HG02870 (cell line): Measurements from ENCODE around the gene LTB4R.

ENCODE experiments used
- ATAC-seq: cut with Tn5 transposase; IDR thresholded peaks from one replicate; pipeline ENCODE4 v1.9.1; 2021; ENCODE audit warnings: mild to moderate bottlenecking, moderate library complexity; ENCODE audit not compliant: unreplicated experiment

Gene LTB4R, protein sequence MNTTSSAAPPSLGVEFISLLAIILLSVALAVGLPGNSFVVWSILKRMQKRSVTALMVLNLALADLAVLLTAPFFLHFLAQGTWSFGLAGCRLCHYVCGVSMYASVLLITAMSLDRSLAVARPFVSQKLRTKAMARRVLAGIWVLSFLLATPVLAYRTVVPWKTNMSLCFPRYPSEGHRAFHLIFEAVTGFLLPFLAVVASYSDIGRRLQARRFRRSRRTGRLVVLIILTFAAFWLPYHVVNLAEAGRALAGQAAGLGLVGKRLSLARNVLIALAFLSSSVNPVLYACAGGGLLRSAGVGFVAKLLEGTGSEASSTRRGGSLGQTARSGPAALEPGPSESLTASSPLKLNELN

DNA sequence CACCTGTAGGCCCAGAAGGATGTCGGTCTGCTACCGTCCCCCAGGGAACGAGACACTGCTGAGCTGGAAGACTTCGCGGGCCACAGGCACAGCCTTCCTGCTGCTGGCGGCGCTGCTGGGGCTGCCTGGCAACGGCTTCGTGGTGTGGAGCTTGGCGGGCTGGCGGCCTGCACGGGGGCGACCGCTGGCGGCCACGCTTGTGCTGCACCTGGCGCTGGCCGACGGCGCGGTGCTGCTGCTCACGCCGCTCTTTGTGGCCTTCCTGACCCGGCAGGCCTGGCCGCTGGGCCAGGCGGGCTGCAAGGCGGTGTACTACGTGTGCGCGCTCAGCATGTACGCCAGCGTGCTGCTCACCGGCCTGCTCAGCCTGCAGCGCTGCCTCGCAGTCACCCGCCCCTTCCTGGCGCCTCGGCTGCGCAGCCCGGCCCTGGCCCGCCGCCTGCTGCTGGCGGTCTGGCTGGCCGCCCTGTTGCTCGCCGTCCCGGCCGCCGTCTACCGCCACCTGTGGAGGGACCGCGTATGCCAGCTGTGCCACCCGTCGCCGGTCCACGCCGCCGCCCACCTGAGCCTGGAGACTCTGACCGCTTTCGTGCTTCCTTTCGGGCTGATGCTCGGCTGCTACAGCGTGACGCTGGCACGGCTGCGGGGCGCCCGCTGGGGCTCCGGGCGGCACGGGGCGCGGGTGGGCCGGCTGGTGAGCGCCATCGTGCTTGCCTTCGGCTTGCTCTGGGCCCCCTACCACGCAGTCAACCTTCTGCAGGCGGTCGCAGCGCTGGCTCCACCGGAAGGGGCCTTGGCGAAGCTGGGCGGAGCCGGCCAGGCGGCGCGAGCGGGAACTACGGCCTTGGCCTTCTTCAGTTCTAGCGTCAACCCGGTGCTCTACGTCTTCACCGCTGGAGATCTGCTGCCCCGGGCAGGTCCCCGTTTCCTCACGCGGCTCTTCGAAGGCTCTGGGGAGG, at the start of gene LTB4R:
Gene LTB4R (plus strand): TSS at position 857 of the 959 bp plus-strand sequence. CDS start 4,150 bp downstream, outside the sequence.
- ATAC-seq: peak; percentile 57

- no peak for ATAC-seq
These were observed 49.4 kb upstream of the LTB4R start for GRCh38 chr14:24261969-24262327.

DNA sequence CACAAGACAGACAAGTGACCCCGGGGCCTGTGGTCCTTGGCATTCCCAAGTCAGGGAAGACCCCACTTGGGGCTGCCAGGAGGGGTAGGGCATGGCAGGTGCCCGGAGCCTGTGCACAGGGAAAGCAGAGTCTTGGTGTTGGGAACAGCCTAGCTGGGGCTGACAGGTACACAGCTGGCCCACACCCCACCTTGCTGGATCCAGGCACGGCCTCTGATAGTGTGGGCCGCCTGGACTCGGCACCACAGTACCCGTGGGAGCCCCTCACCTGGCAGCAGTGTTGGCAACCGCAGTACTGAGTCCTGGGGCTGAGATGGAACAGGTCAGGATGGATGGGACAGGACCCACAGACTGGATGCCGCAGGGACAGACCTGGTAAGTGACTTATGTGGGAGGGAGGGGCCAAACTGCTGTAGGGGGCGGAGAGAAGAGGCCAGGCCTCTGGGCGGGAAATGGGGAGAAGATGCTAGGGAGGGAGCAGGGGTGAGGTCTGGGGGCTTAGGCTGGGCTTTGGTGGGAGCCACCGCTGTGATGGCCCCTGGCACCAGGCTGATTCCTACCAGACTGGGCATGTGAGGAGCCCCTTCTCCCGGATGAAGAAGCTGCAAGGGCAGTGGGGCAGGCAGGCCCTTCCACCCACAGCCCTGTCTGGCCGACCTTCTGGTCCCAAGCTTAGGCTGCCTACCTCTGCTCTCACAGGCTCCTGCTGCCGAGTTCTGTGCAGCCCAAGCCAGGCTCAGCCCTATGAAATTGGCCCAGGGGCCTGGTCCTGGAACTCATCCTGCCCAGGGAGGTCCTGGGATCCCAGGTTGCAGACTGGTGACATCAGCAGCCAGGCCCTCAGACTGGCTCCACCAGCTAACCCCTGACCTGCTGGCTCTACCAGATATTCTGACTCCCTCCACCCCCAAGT, 48.2 kb upstream of the LTB4R start, which contains the start of gene TGM1:
Gene TGM1 (minus strand): TSS at position 357 of the 913 bp plus-strand sequence. CDS start 825 bp downstream, outside the sequence.
- no peak for ATAC-seq

GRCh38 chr14:24263848-24264247, 47.5 kb upstream of the LTB4R start:
- ATAC-seq: no peak

- no peak for ATAC-seq
These were observed 47.0 kb upstream of the LTB4R start for GRCh38 chr14:24264298-24264697.

DNA sequence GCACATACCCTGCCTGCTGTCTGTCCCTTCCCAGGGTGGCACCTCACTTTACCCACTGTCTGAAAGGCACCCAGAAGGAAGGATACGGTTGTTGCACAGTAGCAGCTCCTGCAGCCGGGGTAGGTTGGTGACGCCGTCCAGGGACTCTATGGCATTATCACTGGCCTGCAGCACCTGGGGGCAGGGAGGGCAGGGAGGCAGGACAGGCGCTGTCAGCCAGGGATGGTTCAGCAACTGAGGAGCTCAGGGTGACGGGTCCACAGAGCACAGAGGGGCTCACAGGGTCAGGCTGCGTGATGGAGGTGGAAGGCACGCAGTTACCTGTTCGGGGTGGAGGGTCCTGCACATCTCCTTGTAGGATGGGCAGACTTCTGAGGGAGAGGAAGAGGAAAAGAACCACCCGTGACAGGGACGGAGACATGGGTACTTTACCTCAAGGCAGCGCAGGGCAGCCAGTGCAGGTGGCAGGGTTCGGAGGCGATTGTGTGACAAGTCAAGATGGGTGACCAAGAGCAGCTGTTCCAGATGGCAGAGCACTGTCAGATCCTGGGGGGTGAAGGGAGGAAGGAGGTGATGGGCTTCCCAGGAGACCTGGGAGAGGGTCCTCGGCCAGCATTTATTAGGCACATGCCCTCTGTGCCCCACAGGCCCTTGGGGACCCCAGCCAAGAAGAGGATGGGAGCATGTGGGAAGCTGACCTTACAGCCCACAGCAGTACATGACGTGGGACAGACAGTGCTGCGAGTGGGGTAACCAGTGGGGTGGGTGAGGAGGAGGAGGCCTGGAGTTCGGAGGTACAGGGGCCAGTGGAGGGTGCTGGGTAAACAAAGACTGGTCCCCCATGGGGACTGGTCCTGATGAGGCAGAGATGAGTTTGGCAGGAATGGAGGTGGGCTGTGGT, 44.7 kb upstream of the LTB4R start:
- ATAC-seq: no peak

DNA sequence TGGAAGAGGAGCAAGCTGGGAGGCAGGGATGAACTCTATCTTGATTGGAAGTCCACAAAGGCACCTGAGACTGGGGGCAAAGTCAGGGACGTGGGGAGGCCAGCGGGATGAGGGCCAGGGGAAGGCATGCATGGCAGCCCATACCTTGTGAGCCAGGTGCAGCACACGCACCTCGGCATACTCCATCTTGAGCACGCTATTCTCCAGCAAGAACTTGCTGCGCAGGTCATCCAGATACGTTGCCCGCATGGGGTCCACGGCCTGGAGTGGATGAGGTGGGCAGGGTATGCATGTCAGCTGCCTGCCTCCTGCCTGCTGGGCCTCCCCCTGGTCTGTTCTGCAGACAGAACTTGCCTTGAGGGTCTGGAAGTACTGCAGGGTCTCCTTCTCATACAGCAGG, 43.8 kb upstream of the LTB4R start:
- ATAC-seq: no peak

- no peak for ATAC-seq
These were observed 43.1 kb upstream of the LTB4R start for GRCh38 chr14:24268225-24268624.

GRCh38 chr14:24269368-24269767, 41.9 kb upstream of the LTB4R start:
- no peak for ATAC-seq

GRCh38 chr14:24269910-24270536, 41.3 kb upstream of the LTB4R start:
- ATAC-seq: no peak

- no peak for ATAC-seq
These were observed 40.7 kb upstream of the LTB4R start for GRCh38 chr14:24270537-24271133.

DNA sequence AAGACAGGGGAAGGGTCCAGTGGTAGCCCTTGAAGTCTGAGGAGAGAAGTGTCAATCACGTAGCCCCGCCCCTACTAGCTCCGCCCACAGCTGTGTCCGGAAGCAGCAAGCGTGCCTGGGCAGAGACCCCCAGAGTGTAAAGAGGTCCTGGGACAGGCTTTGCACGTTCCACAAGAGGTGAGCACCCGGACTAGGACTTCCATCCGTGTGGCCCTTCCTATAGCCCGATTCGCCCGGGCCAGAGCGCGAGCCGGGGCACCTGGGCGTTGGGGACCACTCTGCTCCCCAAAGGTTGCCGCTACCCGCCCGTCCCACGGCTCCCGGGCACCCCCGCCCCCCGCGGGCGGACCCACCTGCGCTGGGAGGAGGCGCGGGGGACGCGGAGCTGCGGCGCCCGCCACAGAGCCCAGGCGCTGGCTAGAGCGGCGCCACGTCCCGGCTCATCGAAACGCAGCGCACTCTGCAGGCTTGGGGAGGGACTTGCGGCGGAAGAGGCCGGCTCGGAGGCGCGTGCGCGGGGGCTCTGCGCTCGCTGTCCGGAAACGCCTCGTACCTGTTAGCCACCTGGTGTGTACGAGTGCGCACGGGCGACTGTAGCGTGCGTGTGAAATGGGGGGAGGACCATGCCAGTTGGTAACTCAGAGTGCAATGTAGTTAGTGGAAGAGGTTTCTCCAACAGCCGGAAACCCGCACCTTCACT, 40.0 kb upstream of the LTB4R start, which contains the start of gene RABGGTA:
Gene RABGGTA (minus strand): TSS at position 464 of the 700 bp plus-strand sequence. CDS start 482 bp downstream, outside the sequence.
- peak; percentile 80 for ATAC-seq

DNA sequence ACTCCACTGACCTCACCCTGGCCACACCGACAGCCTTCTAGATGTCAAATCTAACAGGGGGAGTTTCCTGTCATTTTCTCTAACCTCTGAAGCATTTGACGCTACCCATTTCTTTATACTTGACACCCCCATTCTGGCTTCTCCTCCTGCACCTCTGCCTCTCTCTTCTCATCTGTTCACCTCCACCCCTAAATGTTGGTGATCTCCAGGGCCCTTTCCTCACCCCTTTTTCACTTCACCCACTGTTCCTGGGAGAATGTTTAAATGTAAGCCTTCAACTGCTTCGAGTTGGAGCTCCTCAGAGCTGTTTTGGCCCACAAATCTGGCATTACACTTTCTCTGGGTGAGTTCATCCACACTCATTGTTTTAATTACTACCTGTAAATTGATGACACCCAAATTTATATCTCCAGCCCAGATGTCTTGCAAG, 39.5 kb upstream of the LTB4R start:
- ATAC-seq: no peak

GRCh38 chr14:24272467-24272866, 38.8 kb upstream of the LTB4R start:
- no peak for ATAC-seq

- ATAC-seq: no peak
These were observed 37.8 kb upstream of the LTB4R start for GRCh38 chr14:24273422-24273998.

DNA sequence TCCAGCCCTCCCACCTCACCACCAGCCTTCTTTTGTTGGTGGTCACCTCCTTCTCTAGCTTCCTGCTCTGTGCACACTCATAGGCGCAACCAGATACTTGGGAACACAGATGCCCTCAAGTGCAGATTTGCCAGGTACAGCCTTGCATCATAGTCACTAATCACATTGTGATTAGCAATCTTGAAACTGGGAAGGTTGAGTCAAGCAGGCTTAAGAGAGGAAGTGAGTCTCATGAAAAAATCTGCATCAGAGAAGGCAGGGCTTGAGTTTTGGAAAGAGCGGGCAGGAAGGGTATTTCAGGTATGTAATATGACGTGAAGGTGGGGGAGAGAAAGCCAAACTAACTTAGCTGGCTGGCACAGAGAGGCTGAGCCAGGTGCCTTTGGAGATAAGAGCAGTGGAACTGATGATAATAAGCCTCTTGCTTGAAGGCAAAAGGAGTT, 37.2 kb upstream of the LTB4R start:
- ATAC-seq: peak; percentile 53

GRCh38 chr14:24277071-24277470, 34.2 kb upstream of the LTB4R start:
- no peak for ATAC-seq
